ENCODE measurements around the gene SHTN1. TPM values are rescaled to one million over a fixed set of nuclear protein-coding genes. Genes with fewer than 3 reads are reported as not detected.

SHTN1 gene
- total and polyA plus RNA-seq, 2 experiments from 2014 or later = 0.86 to 3.5 TPM

GRCh38 chr10:116848032-116848943 is 156.7 kb downstream of the SHTN1 start:
- no peak overlapping the region for H3K27ac ChIP-seq
- no peaks in the 10 kb centered on the region for H3K36me3 ChIP-seq (ENCODE audit: low read depth)
- in situ Hi-C loops (cut with MboI) = no loop called here
- H3K4me1 ChIP-seq (ENCODE audit: insufficient read depth) = no peaks in the 10 kb centered on the region
- H2AFZ ChIP-seq = peak overlapping the region; percentile 93
- H3K9me3 ChIP-seq (ENCODE audit: low read depth) = no peaks in the 10 kb centered on the region
- H3K9me2 ChIP-seq (ENCODE audit: insufficient read depth) = no peaks in the 10 kb centered on the region
- DNase-seq = peak; percentile 26
- peak overlapping the region; percentile 83 for H3K4me3 ChIP-seq
- no peaks in the 10 kb centered on the region for H3K79me2 ChIP-seq (ENCODE audit: insufficient read depth)
- peak overlapping the region; percentile 89 for H3K4me2 ChIP-seq (ENCODE audit: unreplicated experiment)
- no peaks in the 10 kb centered on the region; the same call in 1 of the 2 replicates for H3F3A ChIP-seq (ENCODE audit: insufficient read depth)
- H3K27me3 ChIP-seq (replicated peaks; ENCODE audit: insufficient read depth) = no peaks in the 10 kb centered on the region
- WGBS, 2 experiments (ENCODE audit: low coverage in 1 of 2, low lambda C conversion rate in 2 of 2, missing lambda C conversion rate in 2 of 2) = 72 to 74% methylated on average over 17 of the region's 17 CpGs
- H4K20me1 ChIP-seq (ENCODE audit: insufficient read depth) = no peaks in the 10 kb centered on the region
- peak overlapping the region; percentile 84 for H3K9ac ChIP-seq
- TF ChIP-seq EZH2phosphoT487 (IDR thresholded peaks at IDR 0.05; ENCODE audit: insufficient read depth, low read depth) = no peak
- TF ChIP-seq EZH2 (IDR thresholded peaks at IDR 0.05; ENCODE audit: insufficient read depth, poor library complexity, severe bottlenecking) = no peak

GRCh38 chr10:116845823-116846222 is 159.2 kb downstream of the SHTN1 start:
- Histone ChIP-seq H3K9ac (no peak overlapping the region), H3K4me3 (no peak overlapping the region), H3K36me3 (ENCODE audit: low read depth) (no peaks in the 10 kb centered on the region), H4K20me1 (ENCODE audit: insufficient read depth) (no peaks in the 10 kb centered on the region), H2AFZ (no peak overlapping the region), H3K27ac (no peak overlapping the region), H3F3A (ENCODE audit: insufficient read depth) (no peaks in the 10 kb centered on the region; the same call in 1 of the 2 replicates), H3K79me2 (ENCODE audit: insufficient read depth) (no peaks in the 10 kb centered on the region), H3K27me3 (replicated peaks; ENCODE audit: insufficient read depth) (no peaks in the 10 kb centered on the region), H3K9me2 (ENCODE audit: insufficient read depth) (no peaks in the 10 kb centered on the region), H3K4me1 (ENCODE audit: insufficient read depth) (no peaks in the 10 kb centered on the region), H3K4me2 (ENCODE audit: unreplicated experiment) (no peak overlapping the region), H3K9me3 (ENCODE audit: low read depth) (no peaks in the 10 kb centered on the region)
- DNase-seq = peak; percentile 29
- 66 to 67% methylated on average over 2 of the region's 2 CpGs for WGBS, 2 experiments (ENCODE audit: low coverage in 1 of 2, low lambda C conversion rate in 2 of 2, missing lambda C conversion rate in 2 of 2)
- in situ Hi-C loops (cut with MboI) = no loop called here
- no peak for TF ChIP-seq EZH2 (IDR thresholded peaks at IDR 0.05; ENCODE audit: insufficient read depth, poor library complexity, severe bottlenecking)
- TF ChIP-seq EZH2phosphoT487 (IDR thresholded peaks at IDR 0.05; ENCODE audit: insufficient read depth, low read depth) = no peak

- H3K27me3 ChIP-seq (replicated peaks; ENCODE audit: insufficient read depth) = no peaks in the 10 kb centered on the region
- WGBS, 2 experiments (ENCODE audit: low coverage in 1 of 2, low lambda C conversion rate in 2 of 2, missing lambda C conversion rate in 2 of 2) = 92 to 95% methylated on average over 6 of the region's 6 CpGs
- no peaks in the 10 kb centered on the region for H3K36me3 ChIP-seq (ENCODE audit: low read depth)
- no peak for DNase-seq
- in situ Hi-C loops (cut with MboI) = no loop called here
- no peaks in the 10 kb centered on the region for H3K79me2 ChIP-seq (ENCODE audit: insufficient read depth)
- no peak overlapping the region for H3K27ac ChIP-seq
- no peak overlapping the region for H3K4me3 ChIP-seq
- H3K9ac ChIP-seq = no peak overlapping the region
- no peaks in the 10 kb centered on the region for H3K9me3 ChIP-seq (ENCODE audit: low read depth)
- no peaks in the 10 kb centered on the region for H3K4me1 ChIP-seq (ENCODE audit: insufficient read depth)
- no peak overlapping the region for H2AFZ ChIP-seq
- H3F3A ChIP-seq (ENCODE audit: insufficient read depth) = no peaks in the 10 kb centered on the region; the same call in 1 of the 2 replicates
- no peaks in the 10 kb centered on the region for H4K20me1 ChIP-seq (ENCODE audit: insufficient read depth)
- no peaks in the 10 kb centered on the region for H3K9me2 ChIP-seq (ENCODE audit: insufficient read depth)
- TF ChIP-seq EZH2 (IDR thresholded peaks at IDR 0.05; ENCODE audit: insufficient read depth, poor library complexity, severe bottlenecking) (no peak), EZH2phosphoT487 (IDR thresholded peaks at IDR 0.05; ENCODE audit: insufficient read depth, low read depth) (no peak)
- no peak overlapping the region for H3K4me2 ChIP-seq (ENCODE audit: unreplicated experiment)
Measured at GRCh38 chr10:116840389-116841075, 164.5 kb downstream of the SHTN1 start.

- no peaks in the 10 kb centered on the region for H3K79me2 ChIP-seq (ENCODE audit: insufficient read depth)
- 66 to 74% methylated on average over 5 of the region's 5 CpGs for WGBS, 2 experiments (ENCODE audit: low coverage in 1 of 2, low lambda C conversion rate in 2 of 2, missing lambda C conversion rate in 2 of 2)
- H3K4me2 ChIP-seq (ENCODE audit: unreplicated experiment) = no peak overlapping the region
Measured at GRCh38 chr10:116838143-116838725, 166.8 kb downstream of the SHTN1 start.

More at GRCh38 chr10:116838143-116838725, 166.8 kb downstream of the SHTN1 start:
- Histone ChIP-seq H3K4me3 (no peak overlapping the region), H3K4me1 (ENCODE audit: insufficient read depth) (no peaks in the 10 kb centered on the region), H3K27me3 (replicated peaks; ENCODE audit: insufficient read depth) (no peaks in the 10 kb centered on the region), H4K20me1 (ENCODE audit: insufficient read depth) (no peaks in the 10 kb centered on the region), H2AFZ (no peak overlapping the region), H3F3A (ENCODE audit: insufficient read depth) (no peaks in the 10 kb centered on the region), H3K9me2 (ENCODE audit: insufficient read depth) (no peaks in the 10 kb centered on the region), H3K36me3 (ENCODE audit: low read depth) (no peaks in the 10 kb centered on the region), H3K27ac (no peak overlapping the region), H3K9me3 (ENCODE audit: low read depth) (no peaks in the 10 kb centered on the region), H3K9ac (no peak overlapping the region)
- TF ChIP-seq EZH2phosphoT487 (IDR thresholded peaks at IDR 0.05; ENCODE audit: insufficient read depth, low read depth) (no peak), EZH2 (IDR thresholded peaks at IDR 0.05; ENCODE audit: insufficient read depth, poor library complexity, severe bottlenecking) (no peak)
- DNase-seq = no peak
- in situ Hi-C loops (cut with MboI) = no loop called here

Data from GM23248 (cell line).